Stimulated activated CD8-positive, alpha-beta memory T cell treated with anti-CD3 and anti-CD28 coated beads, Interleukin-7, amount 100 ng/mL, for 1 hour (primary cell): Measurements from ENCODE around the gene ADAMTS7.
"Not testable (repeated sequence)": the region's sequence is repeated elsewhere in the genome, so short reads cannot be mapped to it uniquely, and the experiment has no call there.

Experiments
- DNase-seq, 2 donors: peaks; one replicate each; pipeline ENCODE4 v3.0.0-alpha.2; 2020; ENCODE audit warnings: low read depth in 2 of 2

Gene ADAMTS7

DNA sequence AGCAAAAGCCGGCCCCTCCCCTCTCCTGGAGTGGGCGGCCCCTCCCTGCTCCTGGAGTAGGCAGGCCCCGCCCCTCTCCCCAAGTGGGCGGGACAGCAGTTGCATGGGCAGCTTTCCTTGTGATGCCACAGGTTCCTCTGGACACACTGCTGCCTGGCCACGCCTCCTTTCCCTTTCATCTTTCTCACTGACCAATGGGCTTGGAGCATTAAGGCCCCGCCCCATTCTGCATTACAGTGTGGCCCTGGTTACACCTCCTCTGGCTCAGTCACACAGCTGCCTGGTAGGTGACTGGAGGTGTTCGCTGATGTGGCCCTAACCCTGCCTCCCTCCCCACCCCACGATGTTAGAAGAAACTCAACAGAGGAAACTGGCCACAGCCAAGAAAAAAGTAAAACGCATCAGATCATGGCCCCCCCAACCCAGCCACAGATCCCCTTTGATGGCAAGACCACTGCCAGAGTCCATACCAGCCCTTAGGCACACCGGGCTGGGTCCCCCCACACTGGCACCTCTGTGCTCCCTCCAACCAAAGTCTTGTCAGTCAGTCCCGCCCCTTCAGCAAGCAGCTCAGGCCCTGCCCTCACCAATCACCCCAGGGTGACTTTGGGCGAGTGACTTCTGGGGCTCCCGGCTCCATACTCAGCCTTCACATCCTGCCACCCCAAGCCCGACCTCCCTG is 84.3 kb downstream of the ADAMTS7 start:
- no peak for DNase-seq

GRCh38 chr15:78719819-78720450 is 91.3 kb downstream of the ADAMTS7 start:
- not testable (repeated sequence) for DNase-seq

GRCh38 chr15:78718837-78719236 is 92.4 kb downstream of the ADAMTS7 start:
- no peak for DNase-seq

- no peak for DNase-seq
Observed at GRCh38 chr15:78717956-78718656, 93.2 kb downstream of the ADAMTS7 start.

DNA sequence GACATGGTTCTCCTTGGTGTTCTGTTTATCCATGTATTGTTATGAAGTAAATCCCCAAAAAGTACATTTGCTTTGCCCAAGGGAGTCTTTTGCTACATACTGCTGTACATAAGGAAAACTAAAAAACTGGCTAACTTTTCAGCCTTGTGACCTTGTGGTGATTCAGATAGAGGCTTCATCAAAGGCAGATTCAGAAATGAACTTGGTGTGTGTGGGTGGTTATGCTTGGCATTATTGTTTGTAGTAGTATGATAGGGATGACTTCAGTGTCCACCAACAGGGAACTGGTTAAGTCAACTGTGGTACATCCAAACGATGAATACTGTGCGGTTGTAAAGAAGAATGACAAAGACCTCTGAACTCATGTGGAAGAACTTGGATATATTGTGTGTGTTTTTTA is 94.6 kb downstream of the ADAMTS7 start:
- DNase-seq: no peak

GRCh38 chr15:78715930-78716329 is 95.3 kb downstream of the ADAMTS7 start:
- no peak for DNase-seq

- DNase-seq: no peak
Observed at GRCh38 chr15:78715434-78715833, 95.8 kb downstream of the ADAMTS7 start.

DNA sequence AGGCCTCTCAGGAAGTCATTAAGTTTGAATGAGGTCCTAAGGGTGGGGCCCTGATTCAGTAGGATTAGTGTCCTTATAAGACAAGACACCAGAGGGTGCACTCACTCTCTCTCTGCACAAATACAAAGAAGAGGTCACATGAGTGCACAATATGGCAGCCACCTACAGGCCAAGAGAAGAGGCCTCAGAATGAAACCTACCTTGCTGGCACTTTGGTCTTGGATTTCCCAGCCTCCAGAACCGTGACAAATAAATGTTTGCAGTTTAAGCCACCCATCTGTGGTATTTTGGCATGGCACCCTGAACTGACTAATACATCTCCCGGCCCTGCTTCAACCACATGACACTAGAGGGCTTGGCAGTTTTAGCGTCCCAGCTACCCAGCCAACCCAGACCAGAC is 96.4 kb downstream of the ADAMTS7 start:
- no peak for DNase-seq

GRCh38 chr15:78712797-78713515 is 98.3 kb downstream of the ADAMTS7 start:
- DNase-seq: no peak

GRCh38 chr15:78711638-78712037 is 99.6 kb downstream of the ADAMTS7 start:
- DNase-seq: no peak

DNA sequence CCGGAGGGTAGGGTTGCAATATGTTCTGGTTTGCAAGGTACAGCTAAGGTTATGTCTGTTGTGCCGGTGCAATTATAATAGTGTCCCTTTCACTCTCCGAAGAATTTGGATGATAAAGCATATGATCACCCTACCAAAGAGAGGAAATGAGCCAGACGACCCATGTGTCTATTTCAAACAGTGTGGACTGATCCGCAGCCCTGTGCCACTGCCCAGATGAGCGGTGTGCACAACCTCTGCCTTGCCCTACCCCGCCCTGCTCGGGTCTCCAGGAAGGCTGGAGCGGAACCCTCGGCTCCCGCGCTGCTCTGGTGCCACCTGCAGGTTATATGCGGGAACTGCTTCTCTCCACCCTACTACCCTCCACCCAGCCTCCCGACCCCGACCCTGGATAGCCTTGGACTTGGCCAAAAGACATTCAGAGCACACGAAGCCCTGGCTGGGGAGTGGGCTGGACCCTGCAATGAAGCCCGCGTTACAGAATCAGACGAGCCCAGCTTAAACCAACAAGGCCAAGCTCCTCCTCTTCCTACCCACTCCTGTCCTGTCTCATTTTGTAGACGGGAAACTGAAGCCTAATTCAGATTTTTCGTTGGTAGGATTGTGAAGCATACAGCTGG is 101.9 kb downstream of the ADAMTS7 start:
- DNase-seq: peak; percentile 27 to 29
